ENCODE data around the gene EXOSC10. TPM values are rescaled to one million over a fixed set of nuclear protein-coding genes. Genes with fewer than 3 reads are reported as not detected.

Gene EXOSC10
- total RNA-seq, 1 donor from 2014 or later, result 104 TPM

GRCh38 chr1:11071463-11072215, 28.0 kb downstream of the EXOSC10 start:
- Mint-ChIP-seq H3K9me3 (ENCODE audit: low read depth) (no peaks in the 10 kb centered on the region), H3K36me3 (ENCODE audit: insufficient read depth) (peaks cover 26% of the 10 kb centered on the region), H3K4me1 (ENCODE audit: low read depth) (peaks cover 2% of the 10 kb centered on the region), H3K27ac (peak overlapping the region; percentile 47), H3K27me3 (no peaks in the 10 kb centered on the region), H3K4me3 (ENCODE audit: low read depth) (no peak overlapping the region)
- no peak for DNase-seq (ENCODE audit: low spot score, unreplicated experiment)
- TF ChIP-seq CTCF (IDR thresholded peaks at IDR 0.05; ENCODE audit: unreplicated experiment), result no peak

GRCh38 chr1:11070876-11071275, 28.8 kb downstream of the EXOSC10 start:
- H3K4me3 Mint-ChIP-seq (ENCODE audit: low read depth), result no peak overlapping the region
- H3K4me1 Mint-ChIP-seq (ENCODE audit: low read depth), result peaks cover 2% of the 10 kb centered on the region
- H3K27ac Mint-ChIP-seq, result peak overlapping the region; percentile 5
- no peaks in the 10 kb centered on the region for H3K27me3 Mint-ChIP-seq
- TF ChIP-seq CTCF (IDR thresholded peaks at IDR 0.05; ENCODE audit: unreplicated experiment), result no peak
- no peaks in the 10 kb centered on the region for H3K9me3 Mint-ChIP-seq (ENCODE audit: low read depth)
- peaks cover 27% of the 10 kb centered on the region for H3K36me3 Mint-ChIP-seq (ENCODE audit: insufficient read depth)
- DNase-seq (ENCODE audit: low spot score, unreplicated experiment), result no peak

- peaks cover 35% of the 10 kb centered on the region for H3K36me3 Mint-ChIP-seq (ENCODE audit: insufficient read depth)
- H3K4me3 Mint-ChIP-seq (ENCODE audit: low read depth), result no peak overlapping the region
- H3K27ac Mint-ChIP-seq, result no peak overlapping the region
Observed at GRCh38 chr1:11068600-11069473, 30.8 kb downstream of the EXOSC10 start.

GRCh38 chr1:11067716-11068599, 31.7 kb downstream of the EXOSC10 start:
- Mint-ChIP-seq H3K27me3 (no peaks in the 10 kb centered on the region), H3K36me3 (ENCODE audit: insufficient read depth) (peaks cover 39% of the 10 kb centered on the region), H3K4me1 (ENCODE audit: low read depth) (peaks cover 2% of the 10 kb centered on the region), H3K27ac (no peak overlapping the region), H3K9me3 (ENCODE audit: low read depth) (no peaks in the 10 kb centered on the region), H3K4me3 (ENCODE audit: low read depth) (no peak overlapping the region)
- DNase-seq (ENCODE audit: low spot score, unreplicated experiment), result no peak
- no peak for TF ChIP-seq CTCF (IDR thresholded peaks at IDR 0.05; ENCODE audit: unreplicated experiment)

More at GRCh38 chr1:11068600-11069473, 30.8 kb downstream of the EXOSC10 start:
- no peaks in the 10 kb centered on the region for H3K27me3 Mint-ChIP-seq
- H3K4me1 Mint-ChIP-seq (ENCODE audit: low read depth), result peaks cover 2% of the 10 kb centered on the region
- no peaks in the 10 kb centered on the region for H3K9me3 Mint-ChIP-seq (ENCODE audit: low read depth)
- no peak for DNase-seq (ENCODE audit: low spot score, unreplicated experiment)
- TF ChIP-seq CTCF (IDR thresholded peaks at IDR 0.05; ENCODE audit: unreplicated experiment), result no peak

- Mint-ChIP-seq H3K9me3 (ENCODE audit: low read depth) (no peaks in the 10 kb centered on the region), H3K4me3 (ENCODE audit: low read depth) (no peak overlapping the region), H3K4me1 (ENCODE audit: low read depth) (peaks cover 2% of the 10 kb centered on the region), H3K27ac (no peak overlapping the region), H3K36me3 (ENCODE audit: insufficient read depth) (peaks cover 35% of the 10 kb centered on the region), H3K27me3 (no peaks in the 10 kb centered on the region)
- no peak for TF ChIP-seq CTCF (IDR thresholded peaks at IDR 0.05; ENCODE audit: unreplicated experiment)
- DNase-seq (ENCODE audit: low spot score, unreplicated experiment), result no peak
Observed at GRCh38 chr1:11065796-11066195, 33.9 kb downstream of the EXOSC10 start.

All from progenitor cell of endocrine pancreas (in vitro differentiated cells).